Activated naive CD4-positive, alpha-beta T cell treated with anti-CD3 and anti-CD28 coated beads, Interleukin-2, amount 50 U/mL, for 72 hours (primary cell): ENCODE results near the gene SAMD1. TPM values are rescaled to one million over a fixed set of nuclear protein-coding genes. Genes with fewer than 3 reads are reported as not detected.

ENCODE experiments used
- ATAC-seq, 2 donors: fragments of 150-1000 bp; cut with Tn5 transposase; 2 replicates each; pipeline ENCODE4 v1.10.0; 2021; ENCODE audit warnings: mild to moderate bottlenecking in 2 of 2, moderate library complexity in 2 of 2
- DNase-seq, 2 donors: peaks; one replicate each; pipeline ENCODE4 v3.0.0; 2021 to 2022; ENCODE audit warnings: low spot score in 2 of 2
- H3K27ac Mint-ChIP-seq, 2 donors: one replicate each; pipeline ENCODE4 v1.8.0; 2022; ENCODE audit warnings: mild to moderate bottlenecking in 2 of 2, mixed read lengths in 2 of 2
- H3K36me3 Mint-ChIP-seq, 2 donors: one replicate each; pipeline ENCODE4 v1.8.0; 2022; ENCODE audit warnings: mixed read lengths in 2 of 2
- H3K9me3 Mint-ChIP-seq, 2 donors: one replicate each; pipeline ENCODE4 v1.8.0; 2022; ENCODE audit warnings: mixed read lengths in 2 of 2
- total RNA-seq, 2 donors: library from RNA; stranded (reverse); gene quantifications; one replicate each; pipeline ENCODE4 v1.2.3, GENCODE V29; 2022

SAMD1 gene
- total RNA-seq, 2 donors from 2014 or later: 39.7 to 101 TPM

DNA sequence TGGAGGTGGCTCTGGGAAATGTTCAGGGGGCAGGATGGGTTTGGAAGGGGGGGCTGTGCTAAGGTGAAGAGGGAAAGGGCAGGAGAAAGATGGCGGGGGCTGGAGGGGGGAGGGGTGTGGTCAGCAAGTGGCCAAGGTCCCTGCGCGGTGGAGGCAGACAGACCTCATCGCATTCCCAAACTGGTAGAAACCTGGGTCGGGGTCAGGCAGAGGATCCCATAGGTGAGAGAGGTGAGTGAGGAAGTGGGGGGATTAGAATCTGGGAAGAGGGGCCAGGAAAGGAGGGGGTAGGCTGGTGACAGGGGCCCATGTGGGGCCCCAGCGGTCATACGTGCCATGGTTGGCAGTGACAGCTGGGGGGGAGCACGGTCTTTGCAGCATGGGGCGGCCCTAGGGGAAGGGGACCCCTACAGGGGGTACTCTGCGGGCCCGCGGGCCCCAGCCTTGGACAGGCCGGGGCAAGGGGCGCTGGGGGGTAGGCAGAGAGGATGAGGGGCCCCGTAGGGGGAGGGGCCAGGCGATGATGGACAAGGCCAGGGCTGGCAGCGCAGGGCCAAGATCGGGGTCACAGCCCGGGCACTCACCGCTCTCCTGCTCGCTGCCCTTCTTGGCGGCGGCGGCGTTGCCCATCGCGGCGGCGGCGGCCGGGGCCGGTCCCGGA, 26.5 kb upstream of the SAMD1 start:
- Mint-ChIP-seq H3K27ac (peak overlapping the region; percentile 11 to 85), H3K9me3 (no peaks in the 10 kb centered on the region), H3K36me3 (peaks cover 0 to 5% of the 10 kb centered on the region in 2 donors)
- peak in 1 of 2 donors; percentile 0 for ATAC-seq
- peak in 1 of 2 donors; percentile 66 for DNase-seq

DNA sequence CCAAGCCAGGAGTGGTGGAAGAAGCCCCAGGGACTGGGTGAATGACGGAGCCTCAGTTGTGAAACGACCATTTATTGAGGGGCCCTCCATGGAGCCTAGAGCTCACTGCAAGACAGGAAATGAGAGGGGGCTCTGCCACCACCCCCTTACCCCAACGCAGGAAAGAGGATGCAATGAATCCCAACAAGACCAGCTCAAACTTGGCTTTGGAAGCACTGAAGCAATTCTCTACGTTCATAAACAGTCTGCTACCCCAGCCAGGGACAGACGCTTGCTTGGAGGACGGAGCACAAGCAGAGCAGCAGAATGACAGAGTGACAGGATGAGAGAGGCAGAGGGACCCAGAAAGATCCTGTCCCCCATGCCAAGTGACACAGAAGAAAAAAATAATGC, 26.0 kb upstream of the SAMD1 start:
- H3K27ac Mint-ChIP-seq: peak overlapping the region; percentile 11 to 85

DNA sequence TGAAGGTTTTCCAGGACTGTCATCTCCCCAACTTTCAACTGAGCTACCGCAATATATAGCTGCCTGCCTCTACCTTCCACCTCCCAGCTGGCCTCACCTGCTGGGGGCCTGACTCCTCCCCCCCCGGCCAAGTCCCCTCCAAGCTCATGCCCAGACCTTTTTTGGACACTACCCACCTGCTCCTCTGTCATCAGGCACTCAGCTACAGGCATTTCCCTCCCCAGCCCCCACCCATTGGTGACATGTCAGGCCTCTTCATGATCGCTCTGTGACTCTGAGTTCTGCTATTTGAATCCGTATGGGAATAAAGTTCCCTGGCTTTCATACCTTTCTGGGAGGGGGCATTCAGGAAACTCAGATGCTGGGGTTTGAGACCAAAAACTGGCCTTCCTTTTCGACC, 25.2 kb upstream of the SAMD1 start:
- Mint-ChIP-seq H3K9me3 (no peaks in the 10 kb centered on the region), H3K27ac (peak overlapping the region in 1 of 2 donors; percentile 85), H3K36me3 (peaks cover 0 to 5% of the 10 kb centered on the region in 2 donors)
- ATAC-seq (no peak), DNase-seq (no peak)

More for the DNA sequence above, 26.0 kb upstream of the SAMD1 start:
- DNase-seq (no peak), ATAC-seq (no peak)
- Mint-ChIP-seq H3K36me3 (peaks cover 0 to 5% of the 10 kb centered on the region in 2 donors), H3K9me3 (no peaks in the 10 kb centered on the region)

DNA sequence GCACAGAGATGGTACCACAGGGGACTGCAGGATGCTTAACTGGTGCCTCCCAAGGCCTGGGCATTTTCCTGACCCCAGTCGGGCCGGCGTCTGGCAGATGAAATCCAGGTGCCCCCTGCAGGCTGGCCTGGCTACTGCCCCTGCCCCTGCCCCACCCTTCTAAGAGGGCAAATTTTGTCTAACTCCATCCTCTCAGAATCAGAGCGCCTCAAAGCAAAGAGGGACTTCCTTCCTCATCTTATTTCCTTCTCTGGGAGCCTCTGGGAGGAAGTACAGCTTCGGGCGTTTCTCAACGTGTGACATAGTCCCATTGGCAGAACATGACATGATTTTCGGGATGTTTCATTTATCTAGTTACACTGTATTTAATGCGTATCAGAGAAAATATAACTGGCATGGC, 24.3 kb upstream of the SAMD1 start:
- DNase-seq: peak in 1 of 2 donors; percentile 71
- Mint-ChIP-seq H3K27ac (no peak overlapping the region), H3K9me3 (no peaks in the 10 kb centered on the region), H3K36me3 (peaks cover 0 to 5% of the 10 kb centered on the region in 2 donors)
- ATAC-seq: no peak

DNA sequence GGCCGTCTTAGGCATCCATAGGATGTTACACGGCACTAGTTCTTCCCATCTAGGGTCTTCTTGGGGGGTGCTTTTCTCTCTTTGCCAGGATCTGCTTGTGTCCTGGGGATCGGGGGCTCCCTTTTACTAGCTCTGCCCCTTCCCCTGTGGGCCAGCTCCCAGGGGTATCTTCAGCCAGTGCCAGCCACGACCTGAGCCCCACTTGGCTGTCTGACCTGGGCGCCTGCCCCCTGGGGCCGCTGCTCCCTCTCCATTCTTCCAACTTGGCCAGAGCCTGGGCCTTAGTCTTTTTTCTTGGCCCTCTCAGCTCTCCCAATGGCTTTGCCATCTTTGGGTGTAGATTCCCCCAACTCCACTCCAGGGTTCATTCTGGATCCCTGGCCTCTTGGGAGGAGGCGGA, 23.9 kb upstream of the SAMD1 start:
- H3K36me3 Mint-ChIP-seq: peaks cover 0 to 5% of the 10 kb centered on the region in 2 donors
- ATAC-seq: no peak

DNA sequence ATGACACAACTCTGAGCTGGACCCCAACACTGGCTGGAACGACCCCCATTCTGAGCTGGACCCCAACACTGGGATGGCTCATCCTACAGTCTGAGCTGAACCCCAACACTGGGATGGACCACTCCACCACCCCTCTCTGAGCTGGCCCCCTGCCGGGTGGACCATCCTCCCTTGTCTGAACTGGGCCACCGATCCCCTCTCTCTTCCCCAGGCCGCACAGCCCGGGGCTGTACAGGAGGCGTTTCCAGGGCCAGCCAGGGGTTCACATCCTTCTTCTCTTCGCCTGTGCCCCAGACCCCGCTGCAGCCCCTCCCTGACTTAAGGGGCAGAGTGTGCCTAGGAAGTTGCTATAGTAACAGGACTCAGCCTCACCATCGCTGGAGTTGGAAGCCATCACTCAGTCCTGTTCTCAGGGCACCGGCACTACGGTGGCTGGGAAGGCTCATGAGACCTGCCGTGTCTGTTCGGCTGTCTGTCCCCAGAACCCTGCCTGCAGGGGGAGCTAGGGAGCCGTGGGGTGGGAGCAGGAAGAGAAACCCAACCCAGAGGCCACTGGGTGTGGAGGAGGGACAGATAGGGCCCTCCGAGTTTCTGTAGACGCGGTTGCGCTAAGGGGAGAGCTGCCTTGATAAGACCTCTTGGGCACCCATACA, 23.3 kb upstream of the SAMD1 start:
- peak overlapping the region; percentile 29 to 51 for H3K27ac Mint-ChIP-seq
- H3K36me3 Mint-ChIP-seq: peaks cover 0 to 5% of the 10 kb centered on the region in 2 donors
- H3K9me3 Mint-ChIP-seq: no peaks in the 10 kb centered on the region
- DNase-seq: peak in 1 of 2 donors; percentile 67
- ATAC-seq: no peak

More for the DNA sequence above, 23.9 kb upstream of the SAMD1 start:
- Mint-ChIP-seq H3K27ac (no peak overlapping the region), H3K9me3 (no peaks in the 10 kb centered on the region)
- no peak for DNase-seq

DNA sequence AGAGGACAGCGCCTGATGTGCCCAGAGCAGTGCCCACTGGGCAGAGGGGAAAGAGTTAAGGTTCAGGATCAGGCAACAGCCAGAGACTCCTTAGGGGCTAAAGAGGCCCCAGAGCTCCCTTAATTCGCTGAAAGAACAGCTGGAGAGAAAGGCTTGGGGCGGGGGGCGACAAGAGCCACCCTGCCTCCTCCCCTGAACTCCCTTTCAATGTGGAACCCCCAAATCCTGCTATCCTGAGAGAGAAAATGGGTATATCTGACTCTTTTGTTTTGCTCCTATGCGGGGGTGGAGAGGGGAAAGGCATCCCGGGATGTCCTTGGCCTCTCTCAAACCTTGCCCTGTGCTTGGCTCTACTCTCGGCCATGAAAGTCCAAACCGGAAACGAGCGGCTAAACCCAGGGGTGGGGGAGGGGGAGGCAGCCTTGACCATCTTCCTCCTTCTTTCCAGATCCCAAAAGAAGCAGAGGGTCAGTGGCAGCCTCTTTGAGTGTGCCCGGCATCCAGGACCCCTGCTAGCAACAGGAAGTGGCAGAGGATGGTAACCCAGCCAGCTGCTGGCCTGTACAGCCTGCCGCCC, 22.3 kb upstream of the SAMD1 start:
- ATAC-seq: no peak
- peak overlapping the region; percentile 51 to 65 for H3K27ac Mint-ChIP-seq
- no peaks in the 10 kb centered on the region for H3K9me3 Mint-ChIP-seq
- no peak for DNase-seq
- H3K36me3 Mint-ChIP-seq: peaks cover 0 to 5% of the 10 kb centered on the region in 2 donors

DNA sequence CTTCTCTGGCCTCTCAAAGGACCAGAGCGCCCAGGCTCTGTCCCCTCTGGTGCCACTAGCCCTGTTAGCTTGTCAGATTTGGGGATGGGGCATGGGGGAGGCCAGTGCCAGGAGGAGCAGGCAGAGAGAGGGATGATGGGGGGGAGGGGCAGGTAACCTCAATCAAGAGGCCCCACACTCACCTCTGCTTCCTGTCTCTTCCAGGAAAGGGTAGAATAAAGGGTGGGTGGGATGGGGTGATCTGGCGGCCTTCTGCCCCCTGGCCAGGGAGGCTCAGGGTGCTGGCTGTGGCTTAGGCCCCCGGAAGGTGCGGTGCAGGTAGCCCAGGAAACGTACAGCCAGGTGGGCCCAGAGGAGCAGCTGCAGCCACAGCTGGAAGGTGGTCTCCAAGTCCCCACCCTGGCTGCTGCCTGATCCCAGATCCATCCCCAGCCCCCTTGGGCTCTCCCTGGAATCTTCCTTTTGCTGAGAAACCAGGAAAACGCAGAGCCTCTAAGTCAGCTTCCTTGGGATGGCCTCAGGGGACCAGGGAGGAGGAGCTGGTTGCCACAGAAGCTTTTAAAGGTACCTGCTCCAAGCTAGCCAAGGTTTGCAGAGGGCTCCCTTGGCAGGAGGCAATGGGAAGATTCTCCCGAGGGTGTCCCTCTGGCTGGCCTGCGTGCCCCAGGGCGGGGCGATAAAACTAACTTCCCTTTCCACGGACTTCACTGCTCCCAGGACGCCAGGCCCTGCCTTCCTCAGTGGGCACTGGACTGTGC, 21.7 kb upstream of the SAMD1 start:
- H3K36me3 Mint-ChIP-seq: peaks cover 0 to 5% of the 10 kb centered on the region in 2 donors
- ATAC-seq (no peak), DNase-seq (no peak)
- H3K9me3 Mint-ChIP-seq: no peaks in the 10 kb centered on the region
- H3K27ac Mint-ChIP-seq: no peak overlapping the region

DNA sequence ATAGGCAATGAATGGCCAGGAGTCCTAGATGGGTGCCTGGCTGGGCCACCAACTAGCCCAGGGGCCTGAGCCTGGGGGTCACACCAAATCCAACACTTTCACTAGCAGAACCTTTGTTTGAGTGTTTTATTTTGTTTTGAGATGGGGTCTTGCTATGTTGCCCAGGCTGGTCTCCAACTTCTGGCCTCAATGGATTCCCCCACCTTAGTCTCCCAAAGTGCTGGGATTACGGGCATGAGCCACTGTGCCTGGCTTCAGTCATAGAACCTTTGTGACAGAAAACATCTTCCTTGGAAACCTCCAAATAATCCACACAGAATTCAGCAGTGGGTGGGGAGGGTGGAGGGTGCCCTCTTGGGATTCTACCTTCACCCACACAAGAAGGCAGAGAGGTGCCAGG, 20.9 kb upstream of the SAMD1 start:
- no peak for ATAC-seq
- no peaks in the 10 kb centered on the region for H3K9me3 Mint-ChIP-seq

DNA sequence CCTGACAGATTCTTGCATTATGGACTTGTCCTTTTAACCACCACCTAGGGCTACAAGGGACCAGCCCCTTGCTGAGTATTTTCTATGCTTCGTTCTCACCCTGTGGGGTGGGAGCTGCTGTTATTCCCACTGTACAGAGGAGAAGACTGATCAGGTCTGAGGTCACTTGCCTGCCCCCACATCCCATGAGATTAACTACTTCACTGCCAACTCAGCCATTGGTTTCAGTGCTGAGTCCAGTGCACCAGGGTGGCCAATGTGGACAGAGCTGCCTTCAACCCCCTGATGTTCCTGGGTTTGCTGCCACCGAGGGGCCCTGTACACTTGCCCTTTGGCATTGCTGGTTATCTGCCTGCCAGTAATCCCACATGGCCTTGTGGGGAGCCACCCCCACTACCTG, 20.1 kb upstream of the SAMD1 start:
- DNase-seq (no peak), ATAC-seq (no peak)
- Mint-ChIP-seq H3K9me3 (no peaks in the 10 kb centered on the region), H3K27ac (no peak overlapping the region), H3K36me3 (no peaks in the 10 kb centered on the region)

More for the DNA sequence above, 20.9 kb upstream of the SAMD1 start:
- Mint-ChIP-seq H3K27ac (no peak overlapping the region), H3K36me3 (peaks cover 0 to 2% of the 10 kb centered on the region in 2 donors)
- no peak for DNase-seq

DNA sequence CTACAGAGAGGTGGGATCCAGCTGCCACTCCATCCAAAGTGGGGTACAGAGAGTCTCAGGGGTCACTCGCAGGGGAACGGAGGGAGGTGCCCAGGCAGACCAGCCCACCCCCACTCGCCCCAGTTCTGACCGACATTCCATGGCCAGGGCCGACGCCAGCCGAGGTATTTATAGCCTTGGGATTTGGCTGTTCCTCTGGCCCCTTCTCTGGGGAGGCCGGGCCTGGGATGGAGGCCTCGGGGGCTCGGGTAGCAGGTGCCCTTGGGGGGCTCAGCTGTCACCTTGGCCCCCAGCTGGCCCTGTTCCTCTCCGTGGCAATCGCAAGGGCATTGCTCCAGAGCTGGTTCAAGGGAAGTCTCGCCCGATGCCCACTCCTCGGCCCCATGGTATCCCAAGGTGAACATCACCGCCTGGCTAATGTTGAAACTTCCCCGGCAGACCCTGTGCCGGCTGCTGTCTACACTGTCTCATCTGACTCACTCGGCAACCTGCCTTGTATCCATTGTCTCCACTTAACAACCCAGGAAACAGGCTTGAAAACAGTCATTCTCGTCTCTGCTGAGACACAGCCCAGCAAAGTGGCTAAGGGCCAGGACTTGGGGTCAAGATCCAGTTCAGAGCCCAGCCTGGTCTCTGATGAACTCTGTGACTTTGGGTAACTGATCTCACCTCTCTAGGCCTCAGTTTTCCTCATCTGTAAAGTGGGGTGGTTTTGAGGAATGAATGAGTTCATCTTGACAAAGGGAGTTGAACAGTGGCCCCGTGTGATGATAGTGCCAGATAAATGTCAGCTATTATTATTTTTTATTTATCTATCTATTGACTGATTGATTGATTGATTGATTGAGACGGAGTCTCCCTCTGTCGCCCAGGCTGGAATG, 17.3 kb upstream of the SAMD1 start:
- no peaks in the 10 kb centered on the region for H3K9me3 Mint-ChIP-seq
- peak overlapping the region in 1 of 2 donors; percentile 75 for H3K27ac Mint-ChIP-seq
- no peaks in the 10 kb centered on the region for H3K36me3 Mint-ChIP-seq
- DNase-seq (no peak), ATAC-seq (no peak)

DNA sequence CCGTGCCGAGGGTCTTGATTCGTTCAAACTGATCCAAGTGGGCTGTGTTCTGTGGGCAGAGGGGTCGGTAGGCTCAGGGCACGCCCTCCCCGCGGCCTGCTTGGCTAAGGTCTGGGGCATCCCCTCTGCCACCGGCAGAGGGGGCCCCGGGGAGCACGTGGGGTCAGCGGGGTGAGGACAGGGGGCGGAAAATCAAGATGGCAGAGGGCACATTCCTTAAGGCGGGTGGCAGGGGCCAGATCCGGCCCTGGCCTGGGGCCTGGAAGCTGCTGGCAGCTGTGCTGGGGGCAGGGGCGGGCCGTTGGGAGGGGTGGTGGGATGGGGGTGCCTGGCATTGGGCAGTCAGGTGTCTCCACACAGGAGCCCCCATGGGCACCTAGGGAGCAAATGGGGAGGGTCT, 16.3 kb upstream of the SAMD1 start:
- H3K9me3 Mint-ChIP-seq: no peaks in the 10 kb centered on the region
- no peaks in the 10 kb centered on the region for H3K36me3 Mint-ChIP-seq
- ATAC-seq (no peak), DNase-seq (no peak)
- peak overlapping the region in 1 of 2 donors; percentile 55 for H3K27ac Mint-ChIP-seq

DNA sequence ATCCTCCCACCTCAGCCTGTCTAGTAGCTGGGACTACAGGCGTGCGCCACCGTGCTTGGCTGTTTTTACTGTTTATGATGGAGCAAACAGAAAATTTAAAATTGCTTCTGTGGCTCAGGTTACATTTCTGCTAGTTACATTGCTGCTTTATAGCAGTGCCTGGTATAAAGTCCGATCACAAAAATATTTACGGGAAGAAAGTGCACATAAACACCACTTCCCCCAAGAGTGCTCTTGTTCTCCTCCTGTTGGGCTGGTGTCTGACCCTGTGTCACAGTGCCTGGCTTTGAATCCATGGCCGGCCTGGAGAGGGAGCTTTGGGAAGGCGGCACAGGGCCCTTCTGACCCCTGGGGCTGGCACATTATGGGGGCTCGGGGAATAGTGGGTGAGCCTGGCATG, 15.1 kb upstream of the SAMD1 start:
- ATAC-seq (no peak), DNase-seq (no peak)
- no peak overlapping the region for H3K27ac Mint-ChIP-seq
- H3K36me3 Mint-ChIP-seq: no peaks in the 10 kb centered on the region
- H3K9me3 Mint-ChIP-seq: no peaks in the 10 kb centered on the region

DNA sequence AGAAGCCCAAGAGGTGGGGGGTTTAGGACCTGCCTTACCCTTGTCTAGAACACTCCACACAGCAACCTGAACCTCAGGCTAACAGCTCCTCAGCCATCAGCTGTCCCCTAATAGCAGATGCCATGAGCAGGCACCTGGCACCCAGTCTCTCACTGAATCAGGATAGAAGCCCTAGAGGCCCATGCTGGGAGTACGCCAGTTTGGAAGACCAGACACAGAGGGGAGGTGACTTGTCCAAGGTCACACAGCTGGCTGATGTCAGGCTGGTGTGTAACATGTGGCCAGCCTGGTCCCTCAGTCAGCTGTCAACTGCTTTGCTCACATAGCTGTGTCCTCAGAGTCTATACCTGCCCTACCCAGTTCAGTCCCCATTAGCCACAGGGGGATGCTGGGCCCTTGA, 12.8 kb upstream of the SAMD1 start:
- H3K9me3 Mint-ChIP-seq: no peaks in the 10 kb centered on the region
- H3K27ac Mint-ChIP-seq: peak overlapping the region in 1 of 2 donors; percentile 68
- ATAC-seq (no peak), DNase-seq (no peak)
- no peaks in the 10 kb centered on the region for H3K36me3 Mint-ChIP-seq

DNA sequence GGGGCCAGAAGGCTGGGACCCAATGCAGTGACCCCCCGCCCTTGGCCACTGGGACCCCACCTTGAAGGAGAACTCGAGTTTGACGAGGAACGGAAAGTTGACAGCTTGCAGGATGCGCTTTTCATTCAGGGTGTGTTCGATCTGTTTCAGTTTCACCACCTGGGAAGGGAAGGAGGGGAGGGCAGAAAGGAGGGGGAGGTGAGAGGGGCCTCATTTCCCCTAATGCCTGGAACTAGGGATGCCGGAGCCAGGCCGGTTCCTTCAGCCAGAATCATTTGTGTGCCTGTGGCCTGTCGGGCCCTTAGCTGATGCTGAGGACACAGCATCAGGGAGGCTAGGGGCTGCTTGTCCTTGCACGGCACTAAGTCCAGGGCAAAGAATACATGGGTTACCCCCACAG, 12.2 kb upstream of the SAMD1 start:
- ATAC-seq (no peak), DNase-seq (no peak)
- H3K27ac Mint-ChIP-seq: peak overlapping the region in 1 of 2 donors; percentile 68

DNA sequence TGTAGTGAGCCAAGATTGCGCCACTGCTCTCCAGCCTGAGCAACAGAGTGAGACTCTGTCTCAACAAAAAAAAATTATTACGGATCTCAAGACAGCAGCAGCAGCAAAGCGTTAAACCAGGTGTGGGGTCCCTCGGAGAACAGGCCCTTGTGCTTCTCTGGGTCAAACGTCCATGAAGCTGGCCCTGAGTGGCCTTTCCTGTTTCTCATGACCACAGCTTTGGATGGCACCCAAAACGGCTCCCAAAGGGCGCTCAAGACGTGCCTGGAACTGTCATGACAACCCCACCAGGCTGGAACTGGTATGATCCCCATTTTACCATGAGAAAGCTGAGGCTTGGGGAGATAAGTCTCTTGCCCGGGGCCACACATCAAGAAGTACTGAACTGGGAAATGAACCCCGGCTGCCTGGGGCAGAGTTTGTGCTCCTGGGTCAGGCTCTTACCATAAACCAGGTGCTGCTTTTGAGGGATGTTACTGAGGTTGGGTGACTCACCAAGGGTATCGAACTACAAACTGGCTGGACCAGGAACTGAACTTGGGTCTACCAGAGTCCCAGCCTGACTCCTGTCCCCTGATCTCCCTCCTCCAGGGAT, 11.6 kb upstream of the SAMD1 start:
- no peaks in the 10 kb centered on the region for H3K9me3 Mint-ChIP-seq
- no peak for DNase-seq
- H3K36me3 Mint-ChIP-seq: no peaks in the 10 kb centered on the region
- no peak for ATAC-seq
- H3K27ac Mint-ChIP-seq: no peak overlapping the region

More for the DNA sequence above, 12.2 kb upstream of the SAMD1 start:
- H3K36me3 Mint-ChIP-seq: no peaks in the 10 kb centered on the region
- H3K9me3 Mint-ChIP-seq: no peaks in the 10 kb centered on the region
